Astrocyte (in vitro differentiated cells and primary cell): ENCODE data around the gene ULBP2. TPM values are rescaled to one million over a fixed set of nuclear protein-coding genes. Genes with fewer than 3 reads are reported as not detected.

Experiments used
- DNase-seq: peaks from one replicate; pipeline ENCODE4 v3.0.0-alpha.2; 2010; ENCODE audit warnings: low read depth
- FAIRE-seq: peaks from 2 replicates; lab custom pipeline; 2011; peaks lifted over from hg19 to GRCh38; lab: Jason Lieb, UNC
- H2AFZ ChIP-seq: 2 replicates; pipeline ENCODE4 v1.6.0; 2012; ENCODE audit warnings: low read depth, low read length, inconsistent platforms
- H3K27ac ChIP-seq: 2 replicates; pipeline ENCODE4 v1.5.1; 2011; ENCODE audit warnings: low read depth, low read length, inconsistent platforms
- H3K27me3 ChIP-seq: 2 replicates; pipeline ENCODE4 v1.6.0; 2011; ENCODE audit warnings: low read length, inconsistent platforms; ENCODE audit not compliant: insufficient read depth
- H3K36me3 ChIP-seq: 2 replicates; pipeline ENCODE4 v1.5.1; 2011; ENCODE audit warnings: low read length, inconsistent platforms; ENCODE audit not compliant: insufficient read depth
- H3K4me1 ChIP-seq: 2 replicates; pipeline ENCODE4 v1.5.1; 2011; ENCODE audit warnings: low read length, inconsistent platforms; ENCODE audit not compliant: insufficient read depth
- H3K4me2 ChIP-seq: 2 replicates; pipeline ENCODE4 v1.6.0; 2012; ENCODE audit warnings: low read length, inconsistent platforms
- H3K4me3 ChIP-seq: 2 replicates; pipeline ENCODE4 v1.5.1; 2011; ENCODE audit warnings: low read depth, mild to moderate bottlenecking, low read length, inconsistent platforms; ENCODE audit not compliant: insufficient read depth
- H3K79me2 ChIP-seq: 2 replicates; pipeline ENCODE4 v1.6.0; 2012; ENCODE audit warnings: mild to moderate bottlenecking, low read length, inconsistent platforms; ENCODE audit not compliant: insufficient read depth
- H3K9ac ChIP-seq: 2 replicates; pipeline ENCODE4 v1.6.0; 2012; ENCODE audit warnings: mild to moderate bottlenecking, low read length, inconsistent platforms
- H3K9me3 ChIP-seq: 2 replicates; pipeline ENCODE4 v1.5.1; 2012; ENCODE audit warnings: low read depth, mild to moderate bottlenecking, low read length, inconsistent platforms; ENCODE audit not compliant: insufficient read depth
- H4K20me1 ChIP-seq: 2 replicates; pipeline ENCODE4 v1.6.0; 2012; ENCODE audit warnings: low read length, inconsistent platforms; ENCODE audit not compliant: insufficient read depth
- H3K27ac Mint-ChIP-seq: one replicate; pipeline ENCODE4 v1.8.0; 2021; ENCODE audit warnings: mild to moderate bottlenecking, mixed read lengths; ENCODE audit not compliant: unreplicated experiment
- H3K27me3 Mint-ChIP-seq: one replicate; pipeline ENCODE4 v1.8.0; 2021; ENCODE audit warnings: low read depth, mixed read lengths; ENCODE audit not compliant: unreplicated experiment
- H3K36me3 Mint-ChIP-seq: one replicate; pipeline ENCODE4 v1.8.0; 2021; ENCODE audit warnings: low read depth, mixed read lengths; ENCODE audit not compliant: unreplicated experiment
- H3K4me1 Mint-ChIP-seq: one replicate; pipeline ENCODE4 v1.8.0; 2021; ENCODE audit warnings: low read depth, mixed read lengths; ENCODE audit not compliant: unreplicated experiment
- H3K4me3 Mint-ChIP-seq: one replicate; pipeline ENCODE4 v1.8.0; 2021; ENCODE audit warnings: mild to moderate bottlenecking, moderate library complexity, mixed read lengths; ENCODE audit not compliant: unreplicated experiment
- H3K9me3 Mint-ChIP-seq: one replicate; pipeline ENCODE4 v1.8.0; 2021; ENCODE audit warnings: mild to moderate bottlenecking, mixed read lengths; ENCODE audit not compliant: unreplicated experiment
- CTCF ChIP-seq: IDR thresholded peaks from 2 replicates; pipeline ENCODE4 v1.5.1; 2011; ENCODE audit warnings: low read depth, mild to moderate bottlenecking, inconsistent platforms, low read length, moderate library complexity; ENCODE audit not compliant: insufficient read depth
- EZH2 ChIP-seq: IDR thresholded peaks from 2 replicates; pipeline ENCODE4 v1.6.1; 2012; ENCODE audit warnings: mild to moderate bottlenecking, low read length, inconsistent platforms; ENCODE audit not compliant: insufficient read depth
- total RNA-seq: library from RNA; stranded (reverse); gene quantifications from 2 replicates; pipeline ENCODE4 v1.2.1, GENCODE V29; 2021

ULBP2 gene
- total RNA-seq, 1 donor from 2014 or later = 7.3 TPM

GRCh38 chr6:149897855-149898744 lies 43.7 kb upstream of the ULBP2 start, which contains the start of gene RAET1E:
TSS of gene RAET1E (minus strand) at chr6:149898113. CDS start at chr6:149890901, 7,212 bp downstream.
- no peak for DNase-seq
- no peaks in the 10 kb centered on the region for H3K36me3 ChIP-seq
- H4K20me1 ChIP-seq = no peaks in the 10 kb centered on the region
- H3K4me1 ChIP-seq = peaks cover 26% of the 10 kb centered on the region
- TF ChIP-seq EZH2 (no peak), CTCF (no peak)
- peaks cover 63% of the 10 kb centered on the region for H3K27me3 Mint-ChIP-seq
- peak within 1 kb of the TSS; percentile 48 for H3K9ac ChIP-seq
- no peaks in the 10 kb centered on the region for H3K79me2 ChIP-seq
- FAIRE-seq = no peak
- peak within 1 kb of the TSS; percentile 11 for H3K4me3 ChIP-seq
- peaks cover 9% of the 10 kb centered on the region for H3K4me1 Mint-ChIP-seq
- H3K4me2 ChIP-seq = peak within 1 kb of the TSS; percentile 73
- H2AFZ ChIP-seq = peak within 1 kb of the TSS; percentile 44
- H3K27me3 ChIP-seq = no peaks in the 10 kb centered on the region
- no peaks in the 10 kb centered on the region for H3K9me3 ChIP-seq
- no peak within 1 kb of the TSS for H3K4me3 Mint-ChIP-seq
- no peaks in the 10 kb centered on the region for H3K36me3 Mint-ChIP-seq
- peak within 1 kb of the TSS; percentile 10 for H3K27ac ChIP-seq
- no peaks in the 10 kb centered on the region for H3K9me3 Mint-ChIP-seq
- no peak within 1 kb of the TSS for H3K27ac Mint-ChIP-seq

- H3K4me1 ChIP-seq = peaks cover 26% of the 10 kb centered on the region
- H3K27ac Mint-ChIP-seq = no peak overlapping the region
These were observed 42.8 kb upstream of the ULBP2 start for GRCh38 chr6:149898966-149899365.

More at GRCh38 chr6:149898966-149899365, 42.8 kb upstream of the ULBP2 start:
- no peaks in the 10 kb centered on the region for H3K9me3 ChIP-seq
- DNase-seq (no peak), FAIRE-seq (no peak)
- H3K4me1 Mint-ChIP-seq = peaks cover 9% of the 10 kb centered on the region
- H3K4me3 Mint-ChIP-seq = no peak overlapping the region
- no peak overlapping the region for H3K4me3 ChIP-seq
- H3K9ac ChIP-seq = no peak overlapping the region
- no peak for TF ChIP-seq EZH2
- no peak for TF ChIP-seq CTCF
- peaks cover 60% of the 10 kb centered on the region for H3K27me3 Mint-ChIP-seq
- H3K4me2 ChIP-seq = no peak overlapping the region
- H3K9me3 Mint-ChIP-seq = no peaks in the 10 kb centered on the region
- H3K27me3 ChIP-seq = no peaks in the 10 kb centered on the region
- no peak overlapping the region for H2AFZ ChIP-seq
- no peaks in the 10 kb centered on the region for H3K36me3 ChIP-seq
- H3K36me3 Mint-ChIP-seq = no peaks in the 10 kb centered on the region
- no peaks in the 10 kb centered on the region for H3K79me2 ChIP-seq
- H3K27ac ChIP-seq = no peak overlapping the region
- no peaks in the 10 kb centered on the region for H4K20me1 ChIP-seq
